D721Med (cell line): Measurements from ENCODE around the gene LARP1.
"Not testable (repeated sequence)": the region's sequence is repeated elsewhere in the genome, so short reads cannot be mapped to it uniquely, and the experiment has no call there.

Source experiments
- DNase-seq: peaks from one replicate; pipeline ENCODE4 v3.0.0; 2011; ENCODE audit warnings: low spot score; ENCODE audit not compliant: insufficient read length
- FAIRE-seq: peaks from 2 replicates; lab custom pipeline; 2011; peaks lifted over from hg19 to GRCh38; lab: Jason Lieb, UNC
- TF ChIP-seq, protein P1 (sequence below): IDR thresholded peaks from 2 replicates; pipeline ENCODE4 v1.5.1; 2012; ENCODE audit warnings: mild to moderate bottlenecking, control low read depth; ENCODE audit not compliant: insufficient read depth; ENCODE audit errors: missing control alignments

Gene LARP1

DNA sequence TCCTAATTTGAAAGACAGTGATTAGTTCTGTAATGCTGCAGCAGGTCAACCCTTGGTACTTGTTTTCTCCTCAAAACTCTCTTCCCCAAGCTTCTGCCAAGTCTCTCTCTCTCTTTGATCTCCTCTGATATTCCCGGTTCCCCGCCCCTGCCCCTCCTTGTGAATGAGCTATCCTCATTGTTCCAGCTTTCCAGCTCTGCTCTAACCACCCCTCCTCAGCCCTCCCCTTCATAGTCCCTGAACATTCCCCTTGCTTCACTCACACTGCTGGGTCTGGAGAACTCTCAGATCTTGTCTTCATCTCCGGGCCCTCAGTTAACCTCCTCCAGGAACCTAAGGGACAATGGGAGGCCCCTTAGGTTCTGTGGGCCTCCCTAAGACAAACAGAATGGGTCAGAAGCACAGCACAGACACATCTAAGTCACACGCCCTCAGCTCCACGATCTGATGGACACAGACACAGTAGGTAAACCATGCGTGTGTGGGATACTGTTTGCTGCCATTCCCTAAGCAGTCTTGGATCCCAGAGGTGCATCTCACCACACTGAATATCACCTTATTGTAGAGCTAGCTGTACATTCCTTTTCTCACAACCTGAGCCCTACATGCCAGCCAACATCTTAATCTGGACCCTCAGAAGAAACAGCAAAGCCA, 17.4 kb upstream of the LARP1 start:
- TF ChIP-seq, protein P1, sequence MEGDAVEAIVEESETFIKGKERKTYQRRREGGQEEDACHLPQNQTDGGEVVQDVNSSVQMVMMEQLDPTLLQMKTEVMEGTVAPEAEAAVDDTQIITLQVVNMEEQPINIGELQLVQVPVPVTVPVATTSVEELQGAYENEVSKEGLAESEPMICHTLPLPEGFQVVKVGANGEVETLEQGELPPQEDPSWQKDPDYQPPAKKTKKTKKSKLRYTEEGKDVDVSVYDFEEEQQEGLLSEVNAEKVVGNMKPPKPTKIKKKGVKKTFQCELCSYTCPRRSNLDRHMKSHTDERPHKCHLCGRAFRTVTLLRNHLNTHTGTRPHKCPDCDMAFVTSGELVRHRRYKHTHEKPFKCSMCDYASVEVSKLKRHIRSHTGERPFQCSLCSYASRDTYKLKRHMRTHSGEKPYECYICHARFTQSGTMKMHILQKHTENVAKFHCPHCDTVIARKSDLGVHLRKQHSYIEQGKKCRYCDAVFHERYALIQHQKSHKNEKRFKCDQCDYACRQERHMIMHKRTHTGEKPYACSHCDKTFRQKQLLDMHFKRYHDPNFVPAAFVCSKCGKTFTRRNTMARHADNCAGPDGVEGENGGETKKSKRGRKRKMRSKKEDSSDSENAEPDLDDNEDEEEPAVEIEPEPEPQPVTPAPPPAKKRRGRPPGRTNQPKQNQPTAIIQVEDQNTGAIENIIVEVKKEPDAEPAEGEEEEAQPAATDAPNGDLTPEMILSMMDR: no peak
- FAIRE-seq: no peak
- no peak for DNase-seq

DNA sequence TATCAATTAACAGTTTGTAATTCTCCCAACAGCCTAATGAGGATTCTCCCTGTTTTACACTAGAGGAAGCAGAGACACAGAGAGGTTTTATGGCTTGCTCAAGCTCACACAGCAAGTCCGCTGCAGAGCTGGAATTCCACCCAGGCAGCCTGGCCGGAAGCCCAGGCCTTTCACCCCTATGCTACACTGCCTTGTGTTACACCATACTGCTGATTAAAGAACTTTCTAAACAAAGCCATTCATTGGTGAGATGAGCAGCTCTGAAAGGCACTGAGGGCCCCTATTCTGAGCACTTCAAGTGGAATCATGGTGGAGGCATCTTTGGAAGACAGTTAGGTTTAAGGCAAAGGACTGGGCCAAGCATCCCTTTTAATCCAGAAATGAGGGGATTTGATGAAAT, 14.7 kb upstream of the LARP1 start:
- no peak for FAIRE-seq
- DNase-seq: no peak
- TF ChIP-seq, protein P1: no peak

DNA sequence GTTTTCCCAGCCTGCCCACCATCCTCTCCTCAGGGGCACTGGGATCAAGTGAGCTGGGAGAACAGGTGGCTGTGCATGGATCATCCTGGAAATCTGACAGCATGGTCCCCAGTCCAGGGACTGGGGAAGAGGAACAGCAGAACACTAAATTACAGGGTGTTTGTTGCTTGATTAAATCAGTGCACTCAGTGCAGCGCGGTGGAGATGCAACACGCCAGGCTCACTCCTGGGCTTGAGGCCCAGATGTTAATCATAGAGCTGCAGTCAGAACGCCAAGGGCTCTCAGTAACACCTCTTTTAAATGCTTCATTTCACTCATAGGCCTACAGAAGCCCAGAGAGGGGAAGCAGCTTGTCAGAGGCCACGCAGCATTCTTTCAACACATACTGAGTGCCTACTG, 14.2 kb upstream of the LARP1 start:
- DNase-seq: no peak
- FAIRE-seq: no peak
- TF ChIP-seq, protein P1: no peak

DNA sequence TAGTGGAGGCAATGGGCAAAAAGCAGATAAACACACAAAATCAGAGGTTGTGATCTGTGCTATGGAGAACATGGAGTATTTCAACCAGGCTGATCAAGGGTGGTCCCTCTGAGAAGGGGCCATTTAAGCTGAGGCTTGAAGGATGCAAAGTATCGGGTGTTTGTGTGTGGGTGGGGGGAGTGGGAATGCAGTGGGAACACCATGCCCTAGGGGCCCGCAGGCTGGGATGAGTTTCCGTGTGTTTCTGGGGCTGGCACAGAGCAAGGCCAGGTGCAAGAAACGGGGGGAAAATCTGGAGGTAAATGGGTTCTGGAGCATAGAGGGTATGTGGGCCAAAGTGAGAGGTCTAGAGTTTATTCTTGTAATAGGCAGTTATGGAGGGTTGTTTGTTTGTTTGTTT, 13.8 kb upstream of the LARP1 start:
- DNase-seq (no peak), FAIRE-seq (no peak)
- TF ChIP-seq, protein P1: no peak

DNA sequence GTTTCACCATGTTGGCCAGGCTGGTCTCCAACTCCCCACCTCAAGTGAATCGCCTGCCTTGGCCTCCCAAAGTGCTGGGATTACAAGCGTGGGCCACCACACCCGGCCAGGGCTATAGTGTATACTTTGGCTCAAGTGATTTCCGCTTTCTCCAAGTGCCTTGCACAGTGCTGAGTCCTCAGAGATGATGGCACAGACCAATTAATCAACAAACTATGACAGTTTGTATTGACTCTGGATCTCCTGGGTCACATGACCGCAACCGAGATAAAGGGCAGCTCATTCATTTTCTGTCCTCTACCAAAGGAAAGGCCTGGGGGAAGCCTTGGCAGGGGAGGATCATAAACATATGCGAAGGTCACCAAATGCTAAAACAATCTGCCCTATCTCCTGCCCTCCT, 11.4 kb upstream of the LARP1 start:
- no peak for FAIRE-seq
- no peak for DNase-seq

DNA sequence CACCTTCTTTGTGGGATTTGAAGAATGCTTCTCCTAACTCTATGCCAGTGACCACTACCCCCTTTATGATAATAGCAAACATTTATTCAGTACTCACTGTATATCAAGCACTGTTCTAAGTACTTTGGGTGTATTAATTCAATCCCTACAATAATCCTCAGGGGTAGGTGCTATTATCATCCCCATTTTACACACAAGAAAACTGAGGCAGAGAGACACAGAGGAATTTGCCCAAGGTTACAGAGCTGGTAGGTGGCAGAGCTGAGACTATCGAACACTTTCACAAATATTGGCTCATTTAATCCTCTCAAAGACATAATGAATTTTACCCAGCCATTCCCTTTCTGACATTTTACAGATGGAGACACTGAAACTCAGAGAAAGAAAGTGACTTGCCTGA, 9.8 kb upstream of the LARP1 start:
- no peak for DNase-seq
- no peak for FAIRE-seq
- TF ChIP-seq, protein P1: no peak

More for the DNA sequence above, 11.4 kb upstream of the LARP1 start:
- TF ChIP-seq, protein P1: no peak

DNA sequence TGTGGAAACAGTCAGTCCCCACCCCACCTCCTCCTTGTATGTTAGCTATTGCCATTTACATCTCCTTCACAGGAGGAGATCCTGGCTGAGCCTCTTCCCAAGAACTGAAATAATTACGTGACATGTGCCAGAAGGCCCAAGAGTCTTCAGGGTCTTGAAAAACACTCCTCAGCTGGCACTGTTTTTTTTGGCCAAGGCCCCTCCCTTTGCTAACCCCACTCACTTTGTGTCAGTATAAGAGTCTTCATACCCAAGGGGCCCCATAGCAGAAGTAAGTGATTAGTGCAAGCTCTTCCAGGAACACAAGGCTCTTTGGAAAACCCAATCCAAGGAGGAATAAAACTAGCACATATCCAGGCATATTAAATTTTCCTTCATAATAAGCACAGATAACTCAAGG, 5.7 kb upstream of the LARP1 start:
- no peak for DNase-seq
- TF ChIP-seq, protein P1: no peak
- no peak for FAIRE-seq

DNA sequence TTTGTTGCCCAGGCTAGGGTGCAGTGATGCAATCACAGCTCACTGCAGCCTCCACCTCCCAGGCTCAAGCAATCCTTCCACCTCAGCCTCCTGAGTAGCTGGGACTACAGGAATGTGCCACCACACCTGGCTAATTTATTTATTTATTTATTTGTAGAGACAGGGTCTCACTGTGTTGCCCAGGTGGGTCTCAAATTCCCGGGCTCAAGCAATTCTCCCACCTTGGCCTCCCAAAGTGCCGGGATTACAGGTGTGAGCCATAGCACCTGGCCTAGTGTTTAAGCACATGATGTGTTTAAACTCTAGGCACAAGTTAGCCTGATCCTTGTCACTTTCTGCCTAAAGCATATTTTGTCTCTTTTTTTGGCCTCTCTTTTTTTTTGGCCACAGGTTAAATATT, 4.5 kb upstream of the LARP1 start:
- not testable (repeated sequence) for DNase-seq, FAIRE-seq
